ENCODE data around the gene AOPEP.

Gene AOPEP

DNA sequence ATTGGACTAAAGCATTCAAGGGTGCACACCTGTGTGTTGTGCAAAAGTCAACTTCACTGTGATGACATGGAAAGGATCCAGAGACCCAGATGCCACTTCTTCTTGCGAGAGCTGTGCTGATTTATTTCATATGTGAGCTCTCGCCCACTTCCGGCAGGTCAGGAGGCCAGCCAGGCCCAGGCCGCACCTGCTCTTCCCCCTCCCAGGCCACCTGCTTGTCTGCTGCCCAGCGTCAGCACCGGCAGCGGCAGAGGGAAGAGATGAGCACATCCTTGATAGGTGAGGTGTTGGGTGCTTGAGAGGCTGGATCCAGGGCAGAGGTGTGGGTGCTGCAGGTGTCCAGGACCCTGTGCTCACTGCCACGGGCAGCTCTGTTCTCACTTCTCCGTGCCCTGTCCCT, 348.1 kb downstream of the AOPEP start:
- no peak for DNase-seq

GRCh38 chr9:95075700-95076099, 349.2 kb downstream of the AOPEP start:
- no peak for DNase-seq

DNA sequence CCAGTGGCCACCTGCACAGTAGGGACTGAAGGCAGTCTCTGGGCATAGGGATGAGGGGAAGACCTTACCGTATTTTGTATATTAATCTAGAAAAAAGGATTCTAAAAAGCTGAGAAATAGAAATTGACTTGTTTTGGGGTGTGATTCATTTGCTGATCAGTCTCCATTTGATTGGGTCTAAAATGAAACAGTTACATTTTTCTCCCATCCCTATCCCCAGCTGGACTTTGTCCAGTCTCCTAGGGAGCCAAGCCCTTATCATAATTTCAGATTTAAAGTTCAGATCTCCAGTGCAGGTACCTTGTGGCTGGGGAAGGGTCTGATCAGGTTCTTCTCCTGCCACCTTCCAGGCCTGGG, 350.2 kb downstream of the AOPEP start:
- DNase-seq: no peak

- DNase-seq: no peak
Observed at GRCh38 chr9:95077053-95077765, 350.7 kb downstream of the AOPEP start.

GRCh38 chr9:95077766-95078370, 351.4 kb downstream of the AOPEP start:
- no peak for DNase-seq

DNA sequence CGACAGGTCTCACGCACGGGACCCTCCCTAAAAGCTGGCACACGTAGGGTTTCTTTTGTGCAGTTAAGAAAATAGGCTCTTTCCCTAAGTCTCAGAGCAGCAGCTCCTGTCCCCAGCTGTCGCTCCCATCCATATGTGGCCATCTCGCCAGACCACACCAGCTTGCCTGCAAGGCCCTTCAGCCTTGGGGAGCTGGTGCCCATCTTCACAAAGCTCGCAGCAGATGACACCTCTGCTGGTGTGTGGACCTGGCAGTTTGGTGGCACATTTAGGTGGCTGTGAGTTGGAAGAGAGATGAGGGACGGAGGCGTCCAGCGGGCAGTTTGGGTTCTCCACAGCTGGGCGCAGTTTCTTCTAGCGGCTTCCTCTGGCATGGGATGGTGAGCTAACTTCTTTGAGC, 352.0 kb downstream of the AOPEP start:
- DNase-seq: no peak

DNA sequence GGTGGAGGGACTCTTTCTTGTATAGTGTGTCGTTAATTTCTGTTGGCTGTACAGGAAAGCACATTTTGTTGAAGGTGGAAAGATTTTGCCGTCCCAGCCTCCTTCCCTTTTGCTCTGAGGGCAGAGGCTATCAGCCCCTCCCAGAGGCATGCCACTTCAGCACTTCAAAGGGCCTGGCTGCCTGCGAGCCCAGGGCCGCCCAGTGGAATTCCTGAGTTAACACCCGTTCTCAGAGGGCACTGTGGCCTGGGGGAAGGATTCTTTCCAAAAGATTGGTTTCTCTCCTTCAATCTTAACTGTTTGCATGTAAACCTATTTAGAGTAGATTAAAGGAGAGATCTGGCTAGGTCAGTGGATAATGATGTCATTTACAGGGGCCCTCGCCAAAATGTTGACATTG, 352.4 kb downstream of the AOPEP start:
- DNase-seq: no peak

GRCh38 chr9:95079461-95079860, 353.0 kb downstream of the AOPEP start:
- no peak for DNase-seq

DNA sequence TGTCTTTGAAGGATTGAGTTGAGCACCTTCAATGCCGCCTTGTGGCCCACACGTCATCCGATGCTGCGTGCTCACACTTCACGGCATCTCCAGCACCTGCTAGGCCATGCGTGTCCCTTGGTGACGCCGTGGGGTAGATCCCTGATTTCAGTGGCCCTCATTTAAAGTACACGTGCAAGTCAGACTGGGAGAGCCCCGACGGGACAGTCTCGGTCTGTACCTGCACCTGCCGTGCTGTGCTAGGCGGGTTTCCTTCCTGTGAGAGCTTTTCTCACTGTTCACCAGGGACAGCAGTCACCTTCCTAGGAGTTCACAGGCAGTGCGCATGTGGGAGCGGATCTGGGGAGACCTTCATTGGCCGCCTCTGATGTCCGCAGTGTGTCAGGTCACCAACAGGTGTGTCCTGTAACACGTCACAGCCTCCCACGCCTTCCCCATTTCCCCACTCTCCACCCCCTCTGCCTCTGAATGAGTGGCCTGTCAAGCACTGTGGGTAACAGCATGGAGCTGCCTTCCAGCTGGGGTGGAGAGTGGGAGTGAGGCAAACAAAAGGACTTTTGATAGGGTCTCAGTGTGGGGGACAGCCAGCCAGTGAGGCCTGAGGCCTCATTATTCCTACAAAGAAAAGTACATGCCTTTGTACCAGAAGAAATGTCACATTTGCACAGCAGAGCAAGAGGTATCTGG, 354.6 kb downstream of the AOPEP start:
- DNase-seq: no peak

DNA sequence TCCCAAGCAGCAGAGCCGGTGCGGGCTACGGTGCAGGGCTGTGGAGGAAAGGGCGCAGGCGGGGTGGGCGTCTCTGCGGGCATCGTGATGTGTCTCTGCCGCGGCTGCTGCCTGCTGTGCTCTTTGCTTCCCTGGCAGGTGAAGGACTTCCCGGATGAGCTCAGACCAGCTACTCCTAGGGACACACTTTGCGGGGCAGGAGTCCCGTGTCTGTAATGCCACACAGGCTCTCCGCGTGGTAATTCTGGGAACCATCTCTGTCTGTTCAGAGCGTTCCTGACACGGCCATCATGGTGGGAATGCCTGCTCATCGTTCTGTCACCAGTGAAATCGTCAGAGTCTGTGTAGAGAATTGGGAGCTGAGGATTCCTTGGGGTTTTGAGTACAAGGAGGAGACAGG, 355.5 kb downstream of the AOPEP start:
- no peak for DNase-seq

DNA sequence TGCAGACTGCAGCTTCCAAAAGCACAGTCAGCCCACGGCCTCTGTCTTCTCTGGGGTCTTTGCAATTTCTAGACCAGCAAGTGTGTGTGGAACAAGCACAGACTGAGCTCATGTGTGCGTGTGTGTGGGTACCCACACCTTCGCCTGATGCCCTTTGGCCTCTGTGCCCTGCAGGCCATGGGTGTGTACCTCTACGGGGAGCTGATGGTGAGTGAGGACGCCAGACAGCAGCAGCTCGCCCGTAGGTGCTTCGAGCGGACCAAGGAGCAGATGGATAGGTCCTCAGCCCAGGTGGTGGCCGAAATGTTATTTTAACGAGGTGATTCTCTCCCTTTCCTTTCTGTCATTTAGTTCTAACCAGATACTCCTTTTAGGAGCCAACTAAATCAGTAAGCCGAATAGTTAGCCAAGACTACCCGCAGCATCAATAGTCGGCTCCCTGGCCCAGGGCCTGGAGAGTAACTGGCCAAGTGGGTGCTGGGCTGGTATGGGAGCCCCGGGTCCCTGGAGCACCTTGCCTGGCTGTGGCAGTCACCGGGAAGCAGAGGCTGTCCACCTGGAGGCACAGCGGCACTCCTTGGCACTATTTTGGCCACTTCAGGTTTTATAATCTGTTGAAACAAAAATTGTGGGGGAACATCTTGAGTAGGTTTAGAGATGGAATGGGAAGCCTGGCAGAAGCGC, 356.0 kb downstream of the AOPEP start:
- DNase-seq: no peak

DNA sequence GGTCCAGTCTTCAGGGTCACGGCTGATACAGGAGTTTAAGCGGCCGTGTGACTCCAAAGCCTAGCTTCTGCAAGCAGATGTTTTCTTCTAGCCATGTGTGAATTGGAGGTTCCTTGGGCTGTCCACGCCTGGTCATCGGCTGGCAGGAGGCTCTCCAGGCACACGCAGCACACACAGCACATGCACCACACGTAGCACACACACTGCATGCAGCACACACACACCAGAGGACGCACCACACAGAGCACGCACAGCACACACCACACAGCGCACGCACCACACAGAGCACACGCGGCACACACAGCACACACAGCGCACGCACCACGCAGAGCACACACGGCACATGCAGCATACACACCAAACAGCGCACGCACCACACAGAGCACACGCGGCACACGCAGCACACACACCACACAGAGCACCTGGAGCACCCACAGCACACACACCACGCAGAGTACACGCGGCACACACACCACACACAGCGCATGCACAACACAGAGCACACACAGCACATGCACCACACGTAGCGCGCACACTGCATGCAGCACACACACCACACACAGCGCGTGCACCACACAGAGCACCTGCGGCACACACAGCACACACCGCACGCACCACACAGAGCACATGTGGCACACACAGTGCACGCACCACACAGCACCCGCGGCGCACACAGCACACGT, 356.7 kb downstream of the AOPEP start:
- no peak for DNase-seq

DNA sequence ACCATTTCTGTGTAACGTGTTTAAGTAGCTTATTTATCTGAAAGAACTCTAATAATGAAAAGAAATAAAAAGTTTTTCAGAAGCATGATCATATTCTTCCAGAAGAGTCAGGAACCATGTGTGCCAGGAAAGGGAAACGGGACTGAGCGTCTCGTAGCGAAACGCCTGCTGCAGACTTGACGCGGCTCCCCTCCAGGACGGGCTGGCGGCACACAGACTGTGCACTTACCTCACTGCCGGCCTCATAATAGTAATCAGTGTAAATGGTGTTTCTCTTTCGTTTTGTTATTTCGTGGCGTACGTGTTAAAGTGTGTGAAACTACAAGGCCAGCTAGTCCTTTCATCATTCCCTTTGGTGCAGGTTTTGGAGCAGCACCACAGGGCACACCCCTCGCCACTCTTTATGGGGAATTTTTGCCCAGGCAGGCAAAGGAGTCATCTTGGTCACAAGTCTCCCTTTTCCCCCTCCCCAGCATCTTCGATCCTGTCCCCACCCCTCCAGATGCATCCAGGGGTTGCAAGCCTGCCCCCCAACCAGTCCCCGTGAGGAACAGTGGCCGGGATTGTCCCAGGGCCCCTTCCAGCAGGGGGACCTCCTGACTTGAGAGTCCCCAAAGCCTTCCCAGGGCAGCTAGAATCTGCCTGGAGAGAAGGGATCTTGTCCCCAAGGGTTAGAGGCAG, 357.9 kb downstream of the AOPEP start:
- no peak for DNase-seq

GRCh38 chr9:95085036-95085770, 358.7 kb downstream of the AOPEP start:
- DNase-seq: no peak

DNA sequence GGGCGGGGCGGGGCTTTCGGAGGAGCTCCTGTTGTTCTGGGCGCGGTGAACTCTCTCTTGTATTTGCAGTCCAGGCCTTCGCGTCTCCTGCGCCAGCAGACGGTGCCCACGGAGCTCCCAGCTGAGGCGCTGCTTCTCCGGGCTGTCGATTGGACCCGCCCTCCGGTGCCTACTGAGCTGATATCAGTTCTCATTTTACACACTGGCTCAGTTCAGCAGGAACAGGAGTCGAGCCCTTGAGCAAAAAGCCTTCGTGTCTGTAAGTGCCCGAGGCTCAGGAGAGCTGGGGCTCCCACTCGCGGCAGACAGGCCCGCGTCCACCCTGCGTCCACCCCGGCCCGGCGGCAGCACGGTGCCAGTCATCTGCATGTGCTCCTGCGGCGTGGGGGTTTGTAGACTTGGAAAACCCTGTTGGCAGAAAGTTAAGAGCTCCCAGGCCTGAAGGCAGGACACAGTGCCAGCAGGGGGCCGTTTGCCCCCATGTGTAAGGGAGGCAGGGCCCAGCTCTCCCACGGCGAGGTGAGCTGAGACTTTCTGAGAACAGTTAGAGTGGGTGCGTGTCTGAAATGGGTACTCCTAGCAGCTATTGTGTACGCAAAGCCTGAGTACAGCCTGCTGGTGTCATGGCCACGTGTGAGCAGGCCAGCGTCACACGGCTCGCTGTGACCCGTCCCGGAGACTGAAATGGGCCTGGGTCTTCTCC, 359.5 kb downstream of the AOPEP start:
- DNase-seq: no peak

DNA sequence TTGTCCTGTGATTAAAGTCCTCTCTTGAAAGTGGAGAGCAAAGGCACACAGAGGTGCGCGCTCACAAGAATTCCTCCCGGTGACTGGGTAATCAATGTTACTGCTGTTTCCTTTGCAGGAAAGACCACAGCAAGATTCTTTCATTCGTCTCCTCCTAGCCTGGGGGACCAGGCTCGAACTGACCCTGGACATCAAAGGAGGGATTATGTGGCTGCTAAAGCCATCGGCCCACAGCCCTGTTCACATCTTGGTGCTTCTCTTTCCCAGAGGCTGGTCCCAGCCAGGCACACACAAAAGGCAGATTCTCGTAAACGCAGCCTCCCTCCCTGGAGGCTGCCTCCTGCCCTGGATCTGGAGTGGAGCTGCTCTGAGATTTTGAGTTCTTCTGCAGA, 360.1 kb downstream of the AOPEP start:
- no peak for DNase-seq

DNA sequence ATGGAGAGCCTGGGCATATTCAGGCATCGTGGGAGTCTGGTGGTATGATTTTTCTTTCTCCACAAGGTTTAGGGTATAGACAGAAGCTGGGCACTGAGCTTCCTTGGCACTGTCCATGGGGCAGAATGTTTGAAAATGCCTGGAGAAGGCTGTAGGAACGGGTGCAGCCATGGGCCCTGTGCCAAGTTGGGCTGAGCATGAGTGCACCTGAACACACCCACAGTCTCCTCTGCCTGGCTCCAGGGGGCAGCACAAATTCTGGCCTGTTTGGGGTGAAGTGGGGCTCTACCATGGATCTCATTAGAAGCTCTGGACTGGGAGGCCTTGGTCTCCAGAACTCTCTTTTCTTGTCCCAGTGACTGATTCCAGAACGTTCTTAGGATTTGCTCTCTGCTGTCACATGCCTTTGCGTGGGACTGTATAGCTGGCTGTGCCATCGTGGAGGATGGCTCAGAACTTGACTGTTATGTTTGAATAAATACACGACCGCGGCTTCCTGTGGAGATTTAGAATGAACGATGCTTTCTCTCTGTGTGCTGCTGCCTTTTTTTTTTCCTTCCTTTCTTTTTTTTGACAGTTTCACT, 361.3 kb downstream of the AOPEP start:
- no peak for DNase-seq

DNA sequence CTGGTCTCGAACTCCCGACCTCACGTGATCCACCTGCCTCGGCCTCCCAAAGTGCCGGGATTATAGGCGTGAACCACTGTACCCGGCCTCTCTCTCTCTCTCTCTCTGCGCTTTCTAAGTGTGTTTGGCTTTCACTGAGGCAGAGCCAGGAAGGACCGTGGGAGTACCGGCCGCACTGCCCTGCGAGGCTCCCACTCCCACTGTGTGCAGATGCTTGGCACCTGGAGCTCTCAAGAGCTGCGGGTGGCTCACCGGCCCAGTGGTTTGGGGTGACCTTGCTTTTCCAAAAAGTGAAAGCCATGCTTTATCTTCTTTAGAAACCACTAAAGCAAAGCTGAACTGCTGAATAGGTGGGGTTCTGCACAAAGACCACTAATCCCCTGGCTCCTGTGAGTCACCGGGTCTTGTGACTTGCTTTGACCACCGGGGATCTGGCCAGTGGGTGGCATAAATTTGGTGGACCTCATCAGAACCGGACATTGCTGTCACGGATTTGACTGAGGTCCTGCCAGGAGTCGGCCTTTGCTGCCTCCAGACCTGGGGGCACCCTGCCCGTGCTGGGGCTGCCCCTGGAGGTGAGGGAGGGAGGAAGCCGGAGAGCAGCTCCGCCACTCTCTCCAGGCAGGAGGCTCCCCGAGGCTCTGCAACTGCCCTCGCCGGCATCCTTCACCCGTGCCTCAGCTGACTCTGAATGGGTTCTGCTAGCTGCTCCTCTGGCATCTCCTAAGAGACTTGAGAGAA, 362.1 kb downstream of the AOPEP start:
- no peak for DNase-seq

DNA sequence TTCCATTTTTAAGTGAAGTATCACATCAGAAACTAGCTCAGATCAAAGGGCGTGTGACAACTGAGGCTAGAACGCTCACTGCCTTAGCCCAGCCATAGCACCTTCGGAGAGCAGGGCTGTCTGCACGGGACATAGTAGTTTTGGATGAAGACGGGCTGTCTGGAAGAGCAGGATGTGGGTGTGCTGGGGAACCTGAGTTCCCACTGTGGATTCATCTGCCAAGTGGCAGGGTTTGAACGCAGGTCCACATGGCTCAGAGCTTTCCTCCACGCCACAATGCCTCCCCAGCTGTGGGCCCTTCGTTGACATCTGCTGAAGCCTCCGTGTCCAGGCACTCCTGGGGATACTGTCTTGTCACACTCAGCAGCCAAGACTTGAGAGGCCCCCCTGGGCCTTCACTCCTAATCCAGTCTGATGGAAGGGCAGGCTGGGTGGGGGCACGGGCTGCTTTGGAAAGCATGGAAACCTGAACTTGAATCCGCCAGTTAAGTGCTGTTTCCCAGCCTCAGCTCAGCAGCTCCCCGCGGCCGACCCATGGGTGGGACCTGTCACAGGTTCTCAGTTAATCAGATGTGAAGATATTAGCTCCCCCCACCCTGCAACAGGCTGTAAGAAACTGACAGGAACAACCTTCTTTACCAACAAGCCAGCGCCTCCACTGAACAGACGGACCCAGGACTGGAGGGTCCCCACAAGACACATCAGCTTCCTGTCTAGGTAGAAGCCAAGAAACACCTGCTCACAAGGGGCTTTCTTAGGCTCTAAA, 362.9 kb downstream of the AOPEP start:
- no peak for DNase-seq
